Measurements from ENCODE around the gene EPG5. TPM values are rescaled to one million over a fixed set of nuclear protein-coding genes. Genes with fewer than 3 reads are reported as not detected.

The EPG5 gene
- total and polyA plus RNA-seq, 10 of the 15 experiments (the other 5 are each of a cell fraction or from before 2014, with no cell fraction given) = 1.9 to 27.7 (median 9.0) TPM

DNA sequence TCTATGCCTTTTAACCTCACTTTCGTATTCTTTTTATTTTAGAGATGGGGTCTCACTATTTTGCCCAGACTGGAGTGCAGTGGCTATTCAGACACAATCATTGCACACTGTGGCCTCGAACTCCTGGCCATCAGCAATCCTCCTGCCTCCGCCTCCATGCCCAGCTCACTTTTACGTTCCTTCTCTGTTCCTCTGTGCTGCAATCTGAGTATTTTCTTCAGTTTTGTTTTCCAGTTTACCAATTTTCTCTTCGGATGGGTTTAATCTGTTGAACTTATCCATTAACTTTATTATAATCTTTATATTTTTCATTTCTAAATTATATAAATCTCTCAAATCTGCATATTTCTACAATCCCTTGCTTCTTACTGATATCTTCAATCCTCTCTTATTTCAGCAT lies 103.0 kb downstream of the EPG5 start:
- Histone ChIP-seq H3K27me3 (replicated peaks in 1 of 2; ENCODE audit: control insufficient read depth in 2 of 2, insufficient read depth in 2 of 2, low read length in 1 of 2) (no peaks in the 10 kb centered on the region), H4K20me1 (ENCODE audit: control insufficient read depth, insufficient read depth) (no peaks in the 10 kb centered on the region), H2AFZ (ENCODE audit: control insufficient read depth, low read depth, low read length) (no peak overlapping the region), H3K9me3 (replicated peaks; ENCODE audit: control insufficient read depth, insufficient read depth, low read length) (no peaks in the 10 kb centered on the region; the same call in 1 of the 3 replicates), H3K4me2 (ENCODE audit: control insufficient read depth, insufficient read depth) (no peak overlapping the region), H3K4me1 (ENCODE audit: control insufficient read depth, insufficient read depth, low read length) (no peaks in the 10 kb centered on the region), H3K4me3 (no peak overlapping the region), H3K27ac (ENCODE audit: control insufficient read depth, insufficient read depth) (no peak overlapping the region), H3K79me2 (ENCODE audit: control insufficient read depth, insufficient read depth, low read length) (no peaks in the 10 kb centered on the region), H3K36me3 (ENCODE audit: control insufficient read depth in 2 of 2, insufficient read depth in 2 of 2, low read length in 1 of 2) (peaks cover 3 to 21% of the 10 kb centered on the region in 2 experiments), H3K9ac (ENCODE audit: control insufficient read depth, insufficient read depth, low read length) (no peak overlapping the region)
- no TSS peak for BruUV-seq (replicated peaks)
- DNase-seq (ENCODE audit: low read depth, low spot score) (no peak), ATAC-seq (no peak), FAIRE-seq (no peak)
- in situ Hi-C loops (cut with MboI) = no loop called here
- POLR2A ChIA-PET = no interaction called here
- TF ChIP-seq NFYA (IDR thresholded peaks at IDR 0.05; ENCODE audit: borderline replicate concordance, low read depth, low read length) = no peak
- TF ChIP-seq ATF7 (IDR thresholded peaks at IDR 0.05; ENCODE audit: low read depth) = no peak
- TF ChIP-seq SUZ12 (IDR thresholded peaks at IDR 0.05; ENCODE audit: unreplicated experiment) = no peak
- TF ChIP-seq POLR2A (IDR thresholded peaks at IDR 0.05; ENCODE audit: low read depth, low read length) = no peak
- TF ChIP-seq ZNF592 (IDR thresholded peaks at IDR 0.05) = no peak
- TF ChIP-seq, protein P1, sequence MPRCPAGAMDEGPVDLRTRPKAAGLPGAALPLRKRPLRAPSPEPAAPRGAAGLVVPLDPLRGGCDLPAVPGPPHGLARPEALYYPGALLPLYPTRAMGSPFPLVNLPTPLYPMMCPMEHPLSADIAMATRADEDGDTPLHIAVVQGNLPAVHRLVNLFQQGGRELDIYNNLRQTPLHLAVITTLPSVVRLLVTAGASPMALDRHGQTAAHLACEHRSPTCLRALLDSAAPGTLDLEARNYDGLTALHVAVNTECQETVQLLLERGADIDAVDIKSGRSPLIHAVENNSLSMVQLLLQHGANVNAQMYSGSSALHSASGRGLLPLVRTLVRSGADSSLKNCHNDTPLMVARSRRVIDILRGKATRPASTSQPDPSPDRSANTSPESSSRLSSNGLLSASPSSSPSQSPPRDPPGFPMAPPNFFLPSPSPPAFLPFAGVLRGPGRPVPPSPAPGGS (IDR thresholded peaks at IDR 0.05; ENCODE audit: borderline replicate concordance, insufficient read depth, low read depth, low read length, poor library complexity, severe bottlenecking) = no peak
- TF ChIP-seq RCOR1 (conservative IDR thresholded peaks at IDR 0.05; ENCODE audit: low read depth, low read length) = no peak
- TF ChIP-seq, protein P2, sequence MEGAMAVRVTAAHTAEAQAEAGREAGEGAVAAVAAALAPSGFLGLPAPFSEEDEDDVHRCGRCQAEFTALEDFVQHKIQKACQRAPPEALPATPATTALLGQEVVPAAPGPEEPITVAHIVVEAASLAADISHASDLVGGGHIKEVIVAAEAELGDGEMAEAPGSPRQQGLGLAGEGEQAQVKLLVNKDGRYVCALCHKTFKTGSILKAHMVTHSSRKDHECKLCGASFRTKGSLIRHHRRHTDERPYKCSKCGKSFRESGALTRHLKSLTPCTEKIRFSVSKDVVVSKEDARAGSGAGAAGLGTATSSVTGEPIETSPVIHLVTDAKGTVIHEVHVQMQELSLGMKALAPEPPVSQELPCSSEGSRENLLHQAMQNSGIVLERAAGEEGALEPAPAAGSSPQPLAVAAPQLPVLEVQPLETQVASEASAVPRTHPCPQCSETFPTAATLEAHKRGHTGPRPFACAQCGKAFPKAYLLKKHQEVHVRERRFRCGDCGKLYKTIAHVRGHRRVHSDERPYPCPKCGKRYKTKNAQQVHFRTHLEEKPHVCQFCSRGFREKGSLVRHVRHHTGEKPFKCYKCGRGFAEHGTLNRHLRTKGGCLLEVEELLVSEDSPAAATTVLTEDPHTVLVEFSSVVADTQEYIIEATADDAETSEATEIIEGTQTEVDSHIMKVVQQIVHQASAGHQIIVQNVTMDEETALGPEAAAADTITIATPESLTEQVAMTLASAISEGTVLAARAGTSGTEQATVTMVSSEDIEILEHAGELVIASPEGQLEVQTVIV (IDR thresholded peaks at IDR 0.05; ENCODE audit: borderline replicate concordance, partially characterized antibody) = no peak
- intact Hi-C loops (cut with micrococcal nuclease; ENCODE audit: unreplicated experiment) = no loop called here
- RAD21 ChIA-PET (ENCODE audit: unreplicated experiment) = no interaction called here
- SMC1A ChIA-PET (ENCODE audit: uncharacterized antibody, unreplicated experiment) = no interaction called here
- CTCF ChIA-PET = interaction anchor here (10.8 kb wide), 1 partner anchor 15 kb away, joined by 81 read pairs; no protein-coding TSS in a partner anchor
- 96% methylated on average over 5 of the region's 5 CpGs for WGBS (ENCODE audit: insufficient coverage, insufficient replicate concordance, low lambda C conversion rate, missing lambda C conversion rate)
